B cell (primary cell): ENCODE results near the gene CLSTN2. TPM values are rescaled to one million over a fixed set of nuclear protein-coding genes. Genes with fewer than 3 reads are reported as not detected.

Experiments used
- ATAC-seq: fragments of 200-7000 bp; cut with Tn5 transposase; one replicate; pipeline ENCODE4 v1.10.0; 2021; ENCODE audit warnings: low read depth, mild to moderate bottlenecking, moderate number of reproducible peaks, moderate library complexity
- CTCF ChIA-PET: fragments of 350-600 bp; sonication (Branson Sonifier 250); formaldehyde crosslinking; loops from one replicate; lab custom pipeline; 2021; ENCODE audit warnings: antibody characterized with exemption, inconsistent platforms; lab: Charles Lee
- POLR2A ChIA-PET: fragments of 350-600 bp; sonication (Branson Sonifier 250); formaldehyde crosslinking; loops from one replicate; lab custom pipeline; 2021; ENCODE audit warnings: antibody characterized with exemption; lab: Charles Lee
- DNase-seq: peaks from one replicate; pipeline ENCODE4 v3.0.0; 2013
- H2AFZ ChIP-seq: 2 replicates; pipeline ENCODE4 v1.6.1; 2012; ENCODE audit warnings: mild to moderate bottlenecking, low read depth, low read length; ENCODE audit not compliant: insufficient read depth, poor library complexity, severe bottlenecking
- H3K27ac ChIP-seq, 2 donors: 1 replicate in 1 of 2; 2 replicates in 1 of 2; pipeline ENCODE4 v1.5.1; 2012 to 2013; ENCODE audit warnings: low read length in 2 of 2, mild to moderate bottlenecking in 2 of 2, moderate library complexity in 1 of 2
- H3K27me3 ChIP-seq, 4 experiments: fragments of 200-600 bp in 1 of 4; sonication (generic) in 1 of 4; replicated peaks in 1 of 4; 1 replicate in 2 of 4; 2 replicates in 2 of 4; pipeline versions ENCODE4 v1.6.1 to v1.7.0; 2013 to 2016; ENCODE audit warnings: low read length in 3 of 4, mild to moderate bottlenecking in 2 of 4, mixed read lengths in 1 of 4, moderate library complexity in 1 of 4; ENCODE audit not compliant: insufficient read depth in 4 of 4, control insufficient read depth in 3 of 4; ENCODE audit errors: control extremely low read depth in 1 of 4
- H3K36me3 ChIP-seq, 2 experiments: replicated peaks in 1 of 2; 1 replicate in 1 of 2; 2 replicates in 1 of 2; pipeline versions ENCODE4 v1.6.1 to v1.7.1; 2013; ENCODE audit warnings: low read length in 1 of 2; ENCODE audit not compliant: insufficient read depth in 2 of 2, control insufficient read depth in 1 of 2; ENCODE audit errors: control extremely low read depth in 1 of 2, extremely low read depth in 1 of 2
- H3K4me1 ChIP-seq, 2 donors: fragments of 200-600 bp in 1 of 2; sonication (generic) in 1 of 2; 1 replicate in 1 of 2; 2 replicates in 1 of 2; pipeline versions ENCODE4 v1.5.1 to v1.6.1; 2013 to 2017; ENCODE audit warnings: low read length in 2 of 2; ENCODE audit not compliant: control insufficient read depth in 2 of 2, insufficient read depth in 2 of 2
- H3K4me2 ChIP-seq: replicated peaks from 2 replicates; pipeline ENCODE3; 2012; ENCODE audit warnings: mild to moderate bottlenecking, low read depth, low read length; ENCODE audit not compliant: poor library complexity, severe bottlenecking
- H3K4me3 ChIP-seq, 5 experiments: fragments of 200-600 bp in 1 of 5; sonication (generic) in 1 of 5; 1 replicate in 3 of 5; 2 replicates in 2 of 5; pipeline versions ENCODE4 v1.5.1 to v1.7.0; 2011 to 2016; ENCODE audit warnings: low read length in 4 of 5, mild to moderate bottlenecking in 4 of 5, low read depth in 2 of 5, control low read depth in 1 of 5, moderate library complexity in 1 of 5; ENCODE audit not compliant: insufficient read depth in 1 of 5; ENCODE audit errors: control extremely low read depth in 1 of 5, extremely low read depth in 1 of 5
- H3K79me2 ChIP-seq: fragments of 200-600 bp; sonication (generic); one replicate; pipeline ENCODE4 v1.6.0; 2016; ENCODE audit warnings: low read length; ENCODE audit not compliant: control insufficient read depth, insufficient read depth
- H3K9ac ChIP-seq: fragments of 200-600 bp; sonication (generic); 2 replicates; pipeline ENCODE4 v1.6.1; 2017; ENCODE audit warnings: mild to moderate bottlenecking, low read length, moderate library complexity
- H3K9me3 ChIP-seq, 3 donors: one replicate each; pipeline versions ENCODE4 v1.6.1 to v1.7.1; 2013; ENCODE audit warnings: low read length in 2 of 3; ENCODE audit not compliant: control insufficient read depth in 2 of 3, insufficient read depth in 1 of 3; ENCODE audit errors: control extremely low read depth in 1 of 3
- H4K20me1 ChIP-seq: 2 replicates; pipeline ENCODE4 v1.6.0; 2012; ENCODE audit warnings: mild to moderate bottlenecking, low read length; ENCODE audit not compliant: insufficient read depth, control insufficient read depth, poor library complexity, severe bottlenecking
- H3K27ac Mint-ChIP-seq: one replicate; pipeline ENCODE4 v1.8.0; 2021; ENCODE audit warnings: mixed read lengths
- H3K27me3 Mint-ChIP-seq: one replicate; pipeline ENCODE4 v1.8.0; 2021; ENCODE audit warnings: mixed read lengths
- H3K4me1 Mint-ChIP-seq: one replicate; pipeline ENCODE4 v1.8.0; 2021; ENCODE audit warnings: mixed read lengths
- H3K4me3 Mint-ChIP-seq: one replicate; pipeline ENCODE4 v1.8.0; 2021; ENCODE audit warnings: mixed read lengths
- H3K9me3 Mint-ChIP-seq: one replicate; pipeline ENCODE4 v1.8.0; 2022; ENCODE audit warnings: mixed read lengths; ENCODE audit not compliant: insufficient read depth
- EZH2 ChIP-seq: IDR thresholded peaks from 2 replicates; pipeline ENCODE4 v1.6.1; 2012; ENCODE audit warnings: borderline replicate concordance, low read depth, mild to moderate bottlenecking, moderate library complexity, low read length; ENCODE audit not compliant: insufficient read depth, poor library complexity, severe bottlenecking
- WGBS: methylation state at CpG from one replicate; pipeline ENCODE4 v1.1.5; 2013; ENCODE audit warnings: missing lambda C conversion rate; ENCODE audit not compliant: insufficient coverage; 5-methylcytosine and 5-hydroxymethylcytosine counted together
- intact Hi-C: fragments of 100-400 bp; cut with micrococcal nuclease; formaldehyde crosslinking; loops from one replicate; pipeline ENCODE4 v1.10.0; 2022
- polyA plus RNA-seq: library from polyadenylated mRNA; depleted of rRNA; stranded (reverse); fragments of >200 nt; gene quantifications from 2 replicates; pipeline ENCODE4 v1.2.3, GENCODE V29; 2012
- total RNA-seq, 2 donors: library from RNA; stranded (reverse); fragments of 120-200 nt in 1 of 2; gene quantifications; 1 replicate in 1 of 2; 2 replicates in 1 of 2; pipeline versions ENCODE4 v1.2.3 to v1.2.4, GENCODE V29; 2013 to 2022
- TF ChIP-seq, protein P1 (sequence below): fragments of 200-600 bp; IDR thresholded peaks from one replicate; pipeline ENCODE4 v1.8.0; 2022; ENCODE audit warnings: antibody characterized with exemption, mild to moderate bottlenecking

CLSTN2 gene
- total and polyA plus RNA-seq, 2 donors (not counting 1 experiment from before 2014, with no cell fraction given), result not detected

DNA sequence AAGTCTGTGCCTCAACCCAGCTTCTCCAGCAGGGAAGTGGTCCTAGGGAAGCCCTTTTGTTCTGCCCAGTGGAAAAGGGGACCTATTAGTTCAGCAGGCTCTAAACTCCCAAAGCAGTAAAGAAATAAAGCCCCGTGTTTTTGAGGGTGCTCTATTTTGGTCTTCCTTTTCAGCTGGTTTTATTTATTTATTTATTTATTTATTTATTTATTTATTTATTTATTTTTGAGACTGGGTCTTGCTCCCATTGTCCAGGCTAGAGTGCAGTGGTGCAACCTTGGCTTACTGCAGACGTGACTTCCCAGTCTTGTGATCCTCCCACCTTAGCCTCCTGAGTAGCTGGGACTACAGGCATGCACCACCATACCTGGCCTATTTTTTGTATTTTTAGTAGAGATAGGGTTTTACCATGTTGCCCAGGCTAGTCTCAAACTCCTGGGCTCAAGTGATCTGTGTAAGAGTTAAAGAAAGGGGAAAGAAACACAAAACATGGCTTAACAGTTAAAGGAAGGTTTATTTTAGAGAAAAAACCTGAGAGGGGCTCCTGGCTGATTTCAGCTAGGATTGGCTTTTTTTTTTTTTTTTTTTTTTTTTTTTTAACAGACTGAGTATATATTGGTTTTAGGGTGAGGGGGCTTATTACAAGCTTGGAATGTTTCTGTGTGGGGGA, 154.6 kb downstream of the CLSTN2 start:
- Histone ChIP-seq H3K4me3 (no peak overlapping the region), H3K9me3 (peaks cover 0 to 6% (median 0%) of the 10 kb centered on the region in 3 donors), H2AFZ (no peak overlapping the region), H3K9ac (no peak overlapping the region), H3K4me1 (no peaks in the 10 kb centered on the region), H3K36me3 (no peaks in the 10 kb centered on the region), H3K27me3 (no peaks in the 10 kb centered on the region), H3K4me2 (no peak overlapping the region), H3K79me2 (no peaks in the 10 kb centered on the region), H3K27ac (no peak overlapping the region), H4K20me1 (no peaks in the 10 kb centered on the region)
- Mint-ChIP-seq H3K4me1 (no peaks in the 10 kb centered on the region), H3K9me3 (no peaks in the 10 kb centered on the region), H3K27ac (no peak overlapping the region), H3K27me3 (no peaks in the 10 kb centered on the region), H3K4me3 (no peak overlapping the region)
- intact Hi-C loops, result no loop called here
- ATAC-seq (no peak), DNase-seq (no peak)
- WGBS, result no CpG with 5 or more reads among the region's 2 CpGs
- TF ChIP-seq EZH2, result no peak
- TF ChIP-seq, protein P1, sequence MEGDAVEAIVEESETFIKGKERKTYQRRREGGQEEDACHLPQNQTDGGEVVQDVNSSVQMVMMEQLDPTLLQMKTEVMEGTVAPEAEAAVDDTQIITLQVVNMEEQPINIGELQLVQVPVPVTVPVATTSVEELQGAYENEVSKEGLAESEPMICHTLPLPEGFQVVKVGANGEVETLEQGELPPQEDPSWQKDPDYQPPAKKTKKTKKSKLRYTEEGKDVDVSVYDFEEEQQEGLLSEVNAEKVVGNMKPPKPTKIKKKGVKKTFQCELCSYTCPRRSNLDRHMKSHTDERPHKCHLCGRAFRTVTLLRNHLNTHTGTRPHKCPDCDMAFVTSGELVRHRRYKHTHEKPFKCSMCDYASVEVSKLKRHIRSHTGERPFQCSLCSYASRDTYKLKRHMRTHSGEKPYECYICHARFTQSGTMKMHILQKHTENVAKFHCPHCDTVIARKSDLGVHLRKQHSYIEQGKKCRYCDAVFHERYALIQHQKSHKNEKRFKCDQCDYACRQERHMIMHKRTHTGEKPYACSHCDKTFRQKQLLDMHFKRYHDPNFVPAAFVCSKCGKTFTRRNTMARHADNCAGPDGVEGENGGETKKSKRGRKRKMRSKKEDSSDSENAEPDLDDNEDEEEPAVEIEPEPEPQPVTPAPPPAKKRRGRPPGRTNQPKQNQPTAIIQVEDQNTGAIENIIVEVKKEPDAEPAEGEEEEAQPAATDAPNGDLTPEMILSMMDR, result no peak
- CTCF ChIA-PET, result no interaction called here
- POLR2A ChIA-PET, result no interaction called here

DNA sequence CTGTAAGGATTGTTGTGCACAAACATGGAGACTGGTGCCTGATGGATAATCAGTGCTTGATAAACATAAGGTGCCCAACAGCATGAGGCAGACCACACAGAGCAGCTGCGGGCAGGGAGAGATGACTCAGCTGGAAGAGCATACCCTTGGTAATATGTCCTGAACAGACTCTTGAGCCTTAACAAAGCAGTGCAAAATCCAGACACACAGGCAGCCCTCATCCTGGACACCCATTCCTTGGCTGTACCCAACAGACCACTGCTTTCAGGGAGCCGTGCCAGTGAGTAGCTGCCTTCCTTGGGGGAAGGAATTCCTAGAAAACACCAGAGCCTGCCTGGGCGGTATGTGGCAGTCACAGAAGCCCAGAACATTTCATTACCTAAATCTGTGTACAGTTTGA, 156.2 kb downstream of the CLSTN2 start:
- H3K9me3 ChIP-seq, result peaks cover 0 to 6% (median 0%) of the 10 kb centered on the region in 3 donors
- no peak overlapping the region for H3K27ac ChIP-seq
- H3K9ac ChIP-seq, result no peak overlapping the region
- no peaks in the 10 kb centered on the region for H4K20me1 ChIP-seq
- no peak overlapping the region for H3K27ac Mint-ChIP-seq
- H3K4me1 ChIP-seq, result no peaks in the 10 kb centered on the region
- no peak for DNase-seq
- H3K79me2 ChIP-seq, result no peaks in the 10 kb centered on the region
- ChIA-PET CTCF (no interaction called here), POLR2A (no interaction called here)
- H3K27me3 ChIP-seq, result no peaks in the 10 kb centered on the region
- 63% methylated on average over 2 of the region's 3 CpGs for WGBS
- no peak overlapping the region for H2AFZ ChIP-seq
- no peak for ATAC-seq
- no peaks in the 10 kb centered on the region for H3K36me3 ChIP-seq
- intact Hi-C loops, result no loop called here
- H3K27me3 Mint-ChIP-seq, result no peaks in the 10 kb centered on the region
- TF ChIP-seq EZH2, result no peak
- TF ChIP-seq, protein P1, result no peak
- H3K4me3 Mint-ChIP-seq, result no peak overlapping the region
- H3K9me3 Mint-ChIP-seq, result no peaks in the 10 kb centered on the region
- no peak overlapping the region for H3K4me2 ChIP-seq
- no peak overlapping the region for H3K4me3 ChIP-seq
- H3K4me1 Mint-ChIP-seq, result no peaks in the 10 kb centered on the region
